GM23338 (cell line): Measurements from ENCODE around the gene PKD2. TPM values are rescaled to one million over a fixed set of nuclear protein-coding genes. Genes with fewer than 3 reads are reported as not detected.

Experiments used
- ATAC-seq: fragments of 200-7000 bp; cut with Tn5 transposase; 3 replicates; pipeline ENCODE4 v1.9.1; 2020
- DNase-seq: peaks from one replicate; pipeline ENCODE4 v3.0.0-alpha.2; 2015; ENCODE audit warnings: low spot score
- H2AFZ ChIP-seq: fragments of 200-600 bp; sonication (generic); 2 replicates; pipeline ENCODE4 v1.8.0; 2016; ENCODE audit warnings: antibody characterized with exemption, mild to moderate bottlenecking, moderate library complexity
- H3F3A ChIP-seq: fragments of 200-600 bp; sonication (generic); replicated peaks from 2 replicates; pipeline ENCODE4 v1.8.0; 2017; ENCODE audit warnings: antibody characterized with exemption, mixed run types, low read depth
- H3K27ac ChIP-seq: fragments of 200-600 bp; sonication (generic); 2 replicates; pipeline ENCODE4 v1.6.1; 2016; ENCODE audit warnings: low read depth
- H3K27me3 ChIP-seq: fragments of 200-600 bp; sonication (generic); 2 replicates; pipeline ENCODE4 v1.8.0; 2016; ENCODE audit warnings: mild to moderate bottlenecking, mixed run types, moderate library complexity; ENCODE audit not compliant: insufficient read depth
- H3K36me3 ChIP-seq: fragments of 200-600 bp; sonication (generic); 2 replicates; pipeline ENCODE4 v1.8.0; 2016; ENCODE audit warnings: mild to moderate bottlenecking; ENCODE audit not compliant: insufficient read depth
- H3K4me1 ChIP-seq: fragments of 200-600 bp; sonication (generic); 2 replicates; pipeline ENCODE4 v1.8.0; 2016; ENCODE audit warnings: mild to moderate bottlenecking, moderate library complexity; ENCODE audit not compliant: insufficient read depth
- H3K4me2 ChIP-seq: fragments of 200-600 bp; sonication (generic); 2 replicates; pipeline ENCODE4 v1.7.1; 2017; ENCODE audit warnings: mixed run types
- H3K4me3 ChIP-seq: fragments of 200-600 bp; sonication (generic); 2 replicates; pipeline ENCODE4 v1.6.1; 2016; ENCODE audit warnings: mixed run types
- H3K79me2 ChIP-seq: fragments of 200-600 bp; sonication (generic); replicated peaks from 2 replicates; pipeline ENCODE4 v1.8.0; 2017; ENCODE audit warnings: mild to moderate bottlenecking; ENCODE audit not compliant: insufficient read depth
- H3K9me2 ChIP-seq: fragments of 200-600 bp; sonication (generic); 2 replicates; pipeline ENCODE4 v1.8.0; 2017; ENCODE audit not compliant: insufficient read depth
- H4K20me1 ChIP-seq: fragments of 200-600 bp; sonication (generic); replicated peaks from 2 replicates; pipeline ENCODE4 v1.8.0; 2017; ENCODE audit warnings: mild to moderate bottlenecking; ENCODE audit not compliant: insufficient read depth
- H3K27ac Mint-ChIP-seq: 2 replicates; pipeline ENCODE4 v1.8.0; 2020; ENCODE audit warnings: inconsistent platforms, mild to moderate bottlenecking, moderate library complexity, mixed read lengths
- H3K27me3 Mint-ChIP-seq: 3 replicates; pipeline ENCODE4 v1.8.0; 2022; ENCODE audit warnings: low read depth, mild to moderate bottlenecking, moderate library complexity, mixed read lengths, inconsistent platforms; ENCODE audit not compliant: insufficient read depth, poor library complexity
- H3K36me3 Mint-ChIP-seq: 3 replicates; pipeline ENCODE4 v1.8.0; 2021; ENCODE audit warnings: low read depth, mild to moderate bottlenecking, inconsistent platforms, moderate library complexity, mixed read lengths
- H3K4me1 Mint-ChIP-seq: 3 replicates; pipeline ENCODE4 v1.8.0; 2020; ENCODE audit warnings: mild to moderate bottlenecking, inconsistent platforms, mixed read lengths
- H3K4me3 Mint-ChIP-seq: 3 replicates; pipeline ENCODE4 v1.8.0; 2021; ENCODE audit warnings: moderate library complexity, mild to moderate bottlenecking, inconsistent platforms, mixed read lengths
- H3K9me3 Mint-ChIP-seq: 3 replicates; pipeline ENCODE4 v1.8.0; 2020; ENCODE audit warnings: moderate library complexity, mild to moderate bottlenecking, inconsistent platforms, mixed read lengths
- CREB1 ChIP-seq: fragments of 250-450 bp; sonication (Bioruptor Pico); IDR thresholded peaks from 2 replicates; pipeline ENCODE4 v1.5.0; 2020; ENCODE audit warnings: low read depth, mild to moderate bottlenecking, moderate library complexity
- EZH2phosphoT487 ChIP-seq: fragments of 200-600 bp; sonication (generic); IDR thresholded peaks from one replicate; pipeline ENCODE4 v1.8.1; 2018; ENCODE audit warnings: antibody characterized with exemption; ENCODE audit not compliant: unreplicated experiment
- JUNB ChIP-seq: IDR thresholded peaks from one replicate; pipeline ENCODE4 v1.6.1; 2016; ENCODE audit warnings: antibody characterized with exemption; ENCODE audit not compliant: unreplicated experiment
- NANOG ChIP-seq: IDR thresholded peaks from 2 replicates; pipeline ENCODE4 v1.6.1; 2016; ENCODE audit warnings: antibody characterized with exemption, borderline replicate concordance
- POLR2AphosphoS5 ChIP-seq: IDR thresholded peaks from 2 replicates; pipeline ENCODE4 v1.6.1; 2016; ENCODE audit warnings: antibody characterized with exemption, low read depth
- ZNF114 ChIP-seq: fragments of 250-450 bp; sonication (Bioruptor Pico); IDR thresholded peaks from 2 replicates; pipeline ENCODE4 v1.5.0; 2020; ENCODE audit warnings: mild to moderate bottlenecking, moderate library complexity
- ZNF331 ChIP-seq: fragments of 250-450 bp; sonication (Bioruptor Pico); IDR thresholded peaks from 2 replicates; pipeline ENCODE4 v1.5.0; 2020; ENCODE audit warnings: low read depth, mild to moderate bottlenecking, moderate library complexity
- polyA plus RNA-seq: library from polyadenylated mRNA; unstranded; fragments of >200 nt; fragmentation: Nextera tagmentation; extraction: Ambion mirVana; gene quantifications from 2 replicates; pipeline ENCODE4 v1.2.1, GENCODE V29; 2016
- total RNA-seq: library from RNA; depleted of rRNA; stranded (reverse); fragments of >200 nt; shearing (Covaris generic); gene quantifications from 2 replicates; pipeline ENCODE4 v1.2.3, GENCODE V29; 2014
- TF ChIP-seq, protein P1 (sequence below): IDR thresholded peaks from one replicate; pipeline ENCODE4 v1.6.1; 2018; ENCODE audit warnings: antibody characterized with exemption; ENCODE audit not compliant: unreplicated experiment
- TF ChIP-seq, protein P2 (sequence below): IDR thresholded peaks from 2 replicates; pipeline ENCODE4 v1.6.1; 2016; ENCODE audit warnings: antibody characterized with exemption
- TF ChIP-seq, protein P3 (sequence below): fragments of 250-450 bp; sonication (Bioruptor Pico); IDR thresholded peaks from 2 replicates; pipeline ENCODE4 v1.5.0; 2020; ENCODE audit warnings: mild to moderate bottlenecking, moderate library complexity

Gene PKD2
- total and polyA plus RNA-seq, 2 experiments from 2014 or later: 17.9 to 45.3 TPM

DNA sequence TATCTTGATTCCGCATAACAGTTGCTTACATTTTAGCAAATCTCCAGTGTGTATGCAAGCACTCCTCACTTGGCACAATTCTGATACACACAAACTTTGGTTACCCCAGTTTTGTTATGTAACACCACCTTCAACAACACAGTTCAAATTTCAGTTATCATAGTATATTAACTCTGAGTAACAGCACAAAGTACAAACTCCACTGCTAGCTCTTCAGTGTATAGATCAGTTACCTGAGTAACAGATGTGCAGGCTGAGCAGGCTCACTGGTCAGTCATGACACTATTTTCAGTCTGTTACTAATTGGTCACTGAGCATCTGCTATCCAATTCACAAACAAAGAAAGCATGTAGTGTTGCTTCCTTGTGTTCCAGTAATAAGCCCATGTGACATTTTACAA lies 55.4 kb downstream of the PKD2 start:
- H2AFZ ChIP-seq: no peak overlapping the region
- Mint-ChIP-seq H3K27me3 (peaks cover 5% of the 10 kb centered on the region), H3K4me1 (no peaks in the 10 kb centered on the region), H3K4me3 (no peak overlapping the region), H3K9me3 (no peaks in the 10 kb centered on the region), H3K36me3 (peaks cover 63% of the 10 kb centered on the region), H3K27ac (no peak overlapping the region)
- no peak overlapping the region for H3K4me2 ChIP-seq
- no peaks in the 10 kb centered on the region for H3K27me3 ChIP-seq
- H3F3A ChIP-seq: no peaks in the 10 kb centered on the region
- H3K4me3 ChIP-seq: no peak overlapping the region
- no peaks in the 10 kb centered on the region for H3K9me2 ChIP-seq
- ATAC-seq (no peak), DNase-seq (no peak)
- TF ChIP-seq NANOG (no peak), POLR2AphosphoS5 (no peak), EZH2phosphoT487 (no peak), ZNF331 (CRISPR knock-in tag) (no peak), ZNF114 (CRISPR knock-in tag) (no peak), JUNB (no peak), CREB1 (no peak)
- TF ChIP-seq, protein P1, sequence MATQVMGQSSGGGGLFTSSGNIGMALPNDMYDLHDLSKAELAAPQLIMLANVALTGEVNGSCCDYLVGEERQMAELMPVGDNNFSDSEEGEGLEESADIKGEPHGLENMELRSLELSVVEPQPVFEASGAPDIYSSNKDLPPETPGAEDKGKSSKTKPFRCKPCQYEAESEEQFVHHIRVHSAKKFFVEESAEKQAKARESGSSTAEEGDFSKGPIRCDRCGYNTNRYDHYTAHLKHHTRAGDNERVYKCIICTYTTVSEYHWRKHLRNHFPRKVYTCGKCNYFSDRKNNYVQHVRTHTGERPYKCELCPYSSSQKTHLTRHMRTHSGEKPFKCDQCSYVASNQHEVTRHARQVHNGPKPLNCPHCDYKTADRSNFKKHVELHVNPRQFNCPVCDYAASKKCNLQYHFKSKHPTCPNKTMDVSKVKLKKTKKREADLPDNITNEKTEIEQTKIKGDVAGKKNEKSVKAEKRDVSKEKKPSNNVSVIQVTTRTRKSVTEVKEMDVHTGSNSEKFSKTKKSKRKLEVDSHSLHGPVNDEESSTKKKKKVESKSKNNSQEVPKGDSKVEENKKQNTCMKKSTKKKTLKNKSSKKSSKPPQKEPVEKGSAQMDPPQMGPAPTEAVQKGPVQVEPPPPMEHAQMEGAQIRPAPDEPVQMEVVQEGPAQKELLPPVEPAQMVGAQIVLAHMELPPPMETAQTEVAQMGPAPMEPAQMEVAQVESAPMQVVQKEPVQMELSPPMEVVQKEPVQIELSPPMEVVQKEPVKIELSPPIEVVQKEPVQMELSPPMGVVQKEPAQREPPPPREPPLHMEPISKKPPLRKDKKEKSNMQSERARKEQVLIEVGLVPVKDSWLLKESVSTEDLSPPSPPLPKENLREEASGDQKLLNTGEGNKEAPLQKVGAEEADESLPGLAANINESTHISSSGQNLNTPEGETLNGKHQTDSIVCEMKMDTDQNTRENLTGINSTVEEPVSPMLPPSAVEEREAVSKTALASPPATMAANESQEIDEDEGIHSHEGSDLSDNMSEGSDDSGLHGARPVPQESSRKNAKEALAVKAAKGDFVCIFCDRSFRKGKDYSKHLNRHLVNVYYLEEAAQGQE: no peak
- TF ChIP-seq, protein P2, sequence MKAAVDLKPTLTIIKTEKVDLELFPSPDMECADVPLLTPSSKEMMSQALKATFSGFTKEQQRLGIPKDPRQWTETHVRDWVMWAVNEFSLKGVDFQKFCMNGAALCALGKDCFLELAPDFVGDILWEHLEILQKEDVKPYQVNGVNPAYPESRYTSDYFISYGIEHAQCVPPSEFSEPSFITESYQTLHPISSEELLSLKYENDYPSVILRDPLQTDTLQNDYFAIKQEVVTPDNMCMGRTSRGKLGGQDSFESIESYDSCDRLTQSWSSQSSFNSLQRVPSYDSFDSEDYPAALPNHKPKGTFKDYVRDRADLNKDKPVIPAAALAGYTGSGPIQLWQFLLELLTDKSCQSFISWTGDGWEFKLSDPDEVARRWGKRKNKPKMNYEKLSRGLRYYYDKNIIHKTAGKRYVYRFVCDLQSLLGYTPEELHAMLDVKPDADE: no peak
- TF ChIP-seq, protein P3, sequence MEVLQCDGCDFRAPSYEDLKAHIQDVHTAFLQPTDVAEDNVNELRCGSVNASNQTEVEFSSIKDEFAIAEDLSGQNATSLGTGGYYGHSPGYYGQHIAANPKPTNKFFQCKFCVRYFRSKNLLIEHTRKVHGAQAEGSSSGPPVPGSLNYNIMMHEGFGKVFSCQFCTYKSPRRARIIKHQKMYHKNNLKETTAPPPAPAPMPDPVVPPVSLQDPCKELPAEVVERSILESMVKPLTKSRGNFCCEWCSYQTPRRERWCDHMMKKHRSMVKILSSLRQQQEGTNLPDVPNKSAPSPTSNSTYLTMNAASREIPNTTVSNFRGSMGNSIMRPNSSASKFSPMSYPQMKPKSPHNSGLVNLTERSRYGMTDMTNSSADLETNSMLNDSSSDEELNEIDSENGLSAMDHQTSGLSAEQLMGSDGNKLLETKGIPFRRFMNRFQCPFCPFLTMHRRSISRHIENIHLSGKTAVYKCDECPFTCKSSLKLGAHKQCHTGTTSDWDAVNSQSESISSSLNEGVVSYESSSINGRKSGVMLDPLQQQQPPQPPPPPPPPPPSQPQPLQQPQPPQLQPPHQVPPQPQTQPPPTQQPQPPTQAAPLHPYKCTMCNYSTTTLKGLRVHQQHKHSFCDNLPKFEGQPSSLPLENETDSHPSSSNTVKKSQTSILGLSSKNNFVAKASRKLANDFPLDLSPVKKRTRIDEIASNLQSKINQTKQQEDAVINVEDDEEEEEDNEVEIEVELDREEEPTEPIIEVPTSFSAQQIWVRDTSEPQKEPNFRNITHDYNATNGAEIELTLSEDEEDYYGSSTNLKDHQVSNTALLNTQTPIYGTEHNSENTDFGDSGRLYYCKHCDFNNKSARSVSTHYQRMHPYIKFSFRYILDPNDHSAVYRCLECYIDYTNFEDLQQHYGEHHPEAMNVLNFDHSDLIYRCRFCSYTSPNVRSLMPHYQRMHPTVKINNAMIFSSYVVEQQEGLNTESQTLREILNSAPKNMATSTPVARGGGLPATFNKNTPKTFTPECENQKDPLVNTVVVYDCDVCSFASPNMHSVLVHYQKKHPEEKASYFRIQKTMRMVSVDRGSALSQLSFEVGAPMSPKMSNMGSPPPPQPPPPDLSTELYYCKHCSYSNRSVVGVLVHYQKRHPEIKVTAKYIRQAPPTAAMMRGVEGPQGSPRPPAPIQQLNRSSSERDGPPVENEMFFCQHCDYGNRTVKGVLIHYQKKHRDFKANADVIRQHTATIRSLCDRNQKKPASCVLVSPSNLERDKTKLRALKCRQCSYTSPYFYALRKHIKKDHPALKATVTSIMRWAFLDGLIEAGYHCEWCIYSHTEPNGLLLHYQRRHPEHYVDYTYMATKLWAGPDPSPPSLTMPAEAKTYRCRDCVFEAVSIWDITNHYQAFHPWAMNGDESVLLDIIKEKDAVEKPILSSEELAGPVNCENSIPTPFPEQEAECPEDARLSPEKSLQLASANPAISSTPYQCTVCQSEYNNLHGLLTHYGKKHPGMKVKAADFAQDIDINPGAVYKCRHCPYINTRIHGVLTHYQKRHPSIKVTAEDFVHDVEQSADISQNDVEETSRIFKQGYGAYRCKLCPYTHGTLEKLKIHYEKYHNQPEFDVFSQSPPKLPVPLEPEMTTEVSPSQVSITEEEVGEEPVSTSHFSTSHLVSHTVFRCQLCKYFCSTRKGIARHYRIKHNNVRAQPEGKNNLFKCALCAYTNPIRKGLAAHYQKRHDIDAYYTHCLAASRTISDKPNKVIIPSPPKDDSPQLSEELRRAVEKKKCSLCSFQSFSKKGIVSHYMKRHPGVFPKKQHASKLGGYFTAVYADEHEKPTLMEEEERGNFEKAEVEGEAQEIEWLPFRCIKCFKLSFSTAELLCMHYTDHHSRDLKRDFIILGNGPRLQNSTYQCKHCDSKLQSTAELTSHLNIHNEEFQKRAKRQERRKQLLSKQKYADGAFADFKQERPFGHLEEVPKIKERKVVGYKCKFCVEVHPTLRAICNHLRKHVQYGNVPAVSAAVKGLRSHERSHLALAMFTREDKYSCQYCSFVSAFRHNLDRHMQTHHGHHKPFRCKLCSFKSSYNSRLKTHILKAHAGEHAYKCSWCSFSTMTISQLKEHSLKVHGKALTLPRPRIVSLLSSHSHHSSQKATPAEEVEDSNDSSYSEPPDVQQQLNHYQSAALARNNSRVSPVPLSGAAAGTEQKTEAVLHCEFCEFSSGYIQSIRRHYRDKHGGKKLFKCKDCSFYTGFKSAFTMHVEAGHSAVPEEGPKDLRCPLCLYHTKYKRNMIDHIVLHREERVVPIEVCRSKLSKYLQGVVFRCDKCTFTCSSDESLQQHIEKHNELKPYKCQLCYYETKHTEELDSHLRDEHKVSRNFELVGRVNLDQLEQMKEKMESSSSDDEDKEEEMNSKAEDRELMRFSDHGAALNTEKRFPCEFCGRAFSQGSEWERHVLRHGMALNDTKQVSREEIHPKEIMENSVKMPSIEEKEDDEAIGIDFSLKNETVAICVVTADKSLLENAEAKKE (CRISPR knock-in tag): no peak
- H3K4me1 ChIP-seq: no peaks in the 10 kb centered on the region
- H3K36me3 ChIP-seq: peaks cover 47% of the 10 kb centered on the region
- H4K20me1 ChIP-seq: no peaks in the 10 kb centered on the region
- no peaks in the 10 kb centered on the region for H3K79me2 ChIP-seq
- H3K27ac ChIP-seq: no peak overlapping the region
